H1 (cell line): ENCODE data around the gene PRR5. TPM values are rescaled to one million over a fixed set of nuclear protein-coding genes. Genes with fewer than 3 reads are reported as not detected.

Experiments used
- CTCF ChIA-PET: fragments of 300-600 bp; sonication (Branson Sonifier 250); formaldehyde crosslinking; loops from one replicate; lab custom pipeline; 2021; ENCODE audit not compliant: partially characterized antibody; lab: Charles Lee
- POLR2A ChIA-PET: fragments of 300-600 bp; sonication (Branson Sonifier 250); formaldehyde crosslinking; loops from one replicate; lab custom pipeline; 2021; ENCODE audit warnings: inconsistent platforms; ENCODE audit not compliant: partially characterized antibody; lab: Charles Lee
- DNase-seq, 2 experiments: peaks; one replicate each; pipeline versions ENCODE4 v3.0.0 to v3.0.0-alpha.2; 2010 to 2022; ENCODE audit warnings: low spot score in 2 of 2, low read depth in 1 of 2, mixed read lengths in 1 of 2
- FAIRE-seq: peaks from 2 replicates; lab custom pipeline; 2011; peaks lifted over from hg19 to GRCh38; lab: Jason Lieb, UNC
- H2AFZ ChIP-seq: 2 replicates; pipeline ENCODE4 v1.8.1; 2012; ENCODE audit warnings: low read length, inconsistent platforms
- H2AK5ac ChIP-seq: 2 replicates; pipeline ENCODE4 v1.6.1; 2013; ENCODE audit warnings: low read depth, low read length
- H2BK120ac ChIP-seq: replicated peaks from 2 replicates; pipeline ENCODE3; 2013; ENCODE audit warnings: low read depth, low read length, inconsistent platforms
- H2BK12ac ChIP-seq: 2 replicates; pipeline ENCODE4 v1.6.1; 2013; ENCODE audit warnings: low read depth, low read length
- H2BK15ac ChIP-seq: 2 replicates; pipeline ENCODE4 v1.6.1; 2013; ENCODE audit warnings: low read length
- H2BK20ac ChIP-seq: 2 replicates; pipeline ENCODE4 v1.6.1; 2013; ENCODE audit warnings: low read length
- H2BK5ac ChIP-seq: 2 replicates; pipeline ENCODE4 v1.6.1; 2013; ENCODE audit warnings: low read depth, low read length
- H3K14ac ChIP-seq: 2 replicates; pipeline ENCODE4 v1.6.1; 2013; ENCODE audit warnings: inconsistent platforms; ENCODE audit not compliant: insufficient read length
- H3K18ac ChIP-seq: 2 replicates; pipeline ENCODE4 v1.6.1; 2013; ENCODE audit warnings: low read length; ENCODE audit errors: extremely low read depth
- H3K23ac ChIP-seq: 2 replicates; pipeline ENCODE4 v1.6.1; 2013; ENCODE audit warnings: inconsistent platforms; ENCODE audit not compliant: insufficient read length
- H3K23me2 ChIP-seq: 2 replicates; pipeline ENCODE4 v1.6.1; 2013; ENCODE audit warnings: low read depth, low read length
- H3K27ac ChIP-seq: 2 replicates; pipeline ENCODE4 v1.6.1; 2011; ENCODE audit warnings: low read depth, low read length, inconsistent platforms
- H3K27me3 ChIP-seq, 4 experiments: replicated peaks in 1 of 4; 1 replicate in 1 of 4; 2 replicates in 3 of 4; pipeline versions ENCODE4 v1.6.1 to v1.8.1; 2011 to 2013; ENCODE audit warnings: low read length in 3 of 4, mild to moderate bottlenecking in 3 of 4, inconsistent platforms in 2 of 4, mixed read lengths in 2 of 4, moderate library complexity in 1 of 4; ENCODE audit not compliant: control insufficient read depth in 3 of 4, insufficient read depth in 3 of 4; ENCODE audit errors: extremely low read depth in 1 of 4
- H3K36me3 ChIP-seq, 4 experiments: 2 replicates each; pipeline versions ENCODE4 v1.6.1 to v1.8.1; 2011 to 2013; ENCODE audit warnings: mild to moderate bottlenecking in 4 of 4, low read length in 3 of 4, moderate library complexity in 2 of 4, control low read depth in 1 of 4, inconsistent platforms in 1 of 4; ENCODE audit not compliant: insufficient read depth in 4 of 4, control insufficient read depth in 2 of 4
- H3K4ac ChIP-seq: replicated peaks from 2 replicates; pipeline ENCODE3; 2013; ENCODE audit warnings: low read length, low read depth, mixed read lengths, inconsistent platforms; ENCODE audit not compliant: insufficient read length
- H3K4me1 ChIP-seq, 4 experiments: replicated peaks in 1 of 4; 1 replicate in 1 of 4; 2 replicates in 3 of 4; pipeline versions ENCODE4 v1.6.1 to v1.8.1; 2011 to 2013; ENCODE audit warnings: low read length in 3 of 4, inconsistent platforms in 2 of 4, mixed read lengths in 1 of 4; ENCODE audit not compliant: insufficient read depth in 4 of 4, control insufficient read depth in 3 of 4
- H3K4me2 ChIP-seq, 2 experiments: 2 replicates each; pipeline versions ENCODE4 v1.6.1 to v1.8.1; 2011 to 2013; ENCODE audit warnings: low read depth in 2 of 2, low read length in 2 of 2, control low read depth in 1 of 2, inconsistent platforms in 1 of 2, mild to moderate bottlenecking in 1 of 2; ENCODE audit not compliant: insufficient read depth in 1 of 2
- H3K4me3 ChIP-seq, 4 experiments: fragments of 200-600, 300-600 bp in 1 of 4; sonication (generic), shearing (Covaris generic), sonication (Bioruptor Twin) in 1 of 4; 2 replicates each; pipeline versions ENCODE4 v1.5.1 to v1.8.1; 2011 to 2016; ENCODE audit warnings: low read length in 4 of 4, low read depth in 3 of 4, control low read depth in 2 of 4, inconsistent platforms in 2 of 4, mild to moderate bottlenecking in 2 of 4, mixed read lengths in 1 of 4, moderate library complexity in 1 of 4; ENCODE audit not compliant: insufficient read depth in 2 of 4; ENCODE audit errors: extremely low read depth in 1 of 4
- H3K56ac ChIP-seq: replicated peaks from 2 replicates; pipeline ENCODE3; 2013; ENCODE audit warnings: low read depth, mild to moderate bottlenecking, mixed read lengths, low read length, inconsistent platforms; ENCODE audit not compliant: insufficient read length
- H3K79me1 ChIP-seq: 2 replicates; pipeline ENCODE4 v1.6.1; 2013; ENCODE audit warnings: low read depth, low read length, control low read depth
- H3K79me2 ChIP-seq, 2 experiments: 2 replicates each; pipeline versions ENCODE4 v1.6.1 to v1.8.1; 2012 to 2013; ENCODE audit warnings: low read length in 2 of 2, mild to moderate bottlenecking in 2 of 2, inconsistent platforms in 1 of 2; ENCODE audit not compliant: insufficient read depth in 2 of 2, control insufficient read depth in 1 of 2
- H3K9ac ChIP-seq, 4 experiments: replicated peaks in 1 of 4; 1 replicate in 1 of 4; 2 replicates in 3 of 4; pipeline versions ENCODE4 v1.6.1 to v1.8.1; 2011 to 2013; ENCODE audit warnings: low read depth in 3 of 4, low read length in 3 of 4, control low read depth in 2 of 4, mild to moderate bottlenecking in 2 of 4, moderate library complexity in 2 of 4, inconsistent platforms in 1 of 4; ENCODE audit errors: extremely low read depth in 1 of 4
- H3K9me3 ChIP-seq, 2 experiments: 2 replicates each; pipeline versions ENCODE4 v1.6.1 to v1.8.1; 2012 to 2013; ENCODE audit warnings: mild to moderate bottlenecking in 2 of 2, moderate library complexity in 2 of 2, control low read depth in 1 of 2, inconsistent platforms in 1 of 2, low read depth in 1 of 2, low read length in 1 of 2, mixed read lengths in 1 of 2; ENCODE audit not compliant: insufficient read depth in 2 of 2
- H4K20me1 ChIP-seq, 2 experiments: replicated peaks in 1 of 2; 2 replicates each; pipeline versions ENCODE3 to v1.8.1; 2011 to 2013; ENCODE audit warnings: inconsistent platforms in 2 of 2, low read length in 2 of 2, mild to moderate bottlenecking in 1 of 2; ENCODE audit not compliant: insufficient read depth in 2 of 2, control insufficient read depth in 1 of 2
- H4K5ac ChIP-seq: 2 replicates; pipeline ENCODE4 v1.6.1; 2013; ENCODE audit warnings: low read length, low read depth, mixed read lengths, inconsistent platforms; ENCODE audit not compliant: insufficient read length
- H4K8ac ChIP-seq: 2 replicates; pipeline ENCODE4 v1.8.0; 2013; ENCODE audit warnings: mild to moderate bottlenecking, moderate library complexity, low read length, inconsistent platforms; ENCODE audit not compliant: insufficient read depth; ENCODE audit errors: extremely low read depth
- H4K91ac ChIP-seq: replicated peaks from 2 replicates; pipeline ENCODE3; 2013; ENCODE audit warnings: low read length, mixed read lengths, inconsistent platforms; ENCODE audit not compliant: insufficient read length
- BCL11A ChIP-seq, 2 experiments: IDR thresholded peaks; one replicate each; pipeline ENCODE4 v1.6.1; 2011; ENCODE audit warnings: low read depth in 2 of 2, low read length in 2 of 2, mild to moderate bottlenecking in 2 of 2
- NANOG ChIP-seq: IDR thresholded peaks from 2 replicates; pipeline ENCODE4 v1.6.1; 2011; ENCODE audit warnings: low read length, low read depth, mild to moderate bottlenecking, inconsistent platforms; ENCODE audit not compliant: insufficient read depth, poor library complexity, severe bottlenecking
- NRF1 ChIP-seq: IDR thresholded peaks from 2 replicates; pipeline ENCODE4 v1.6.1; 2011; ENCODE audit warnings: mild to moderate bottlenecking, low read depth, low read length, improper control_type of control experiment
- POU5F1 ChIP-seq: IDR thresholded peaks from 2 replicates; pipeline ENCODE4 v1.6.1; 2011; ENCODE audit warnings: low read depth, mild to moderate bottlenecking, low read length, moderate library complexity
- RNF2 ChIP-seq: fragments of 200-900, 300-1000 bp; sonication (generic); IDR thresholded peaks from 2 replicates; pipeline ENCODE4 v1.7.1; 2016; ENCODE audit warnings: borderline replicate concordance, low read depth, mild to moderate bottlenecking, antibody characterized with exemption, low read length; ENCODE audit not compliant: poor library complexity, severe bottlenecking; ENCODE audit errors: missing control alignments
- WGBS, 2 experiments: shearing (Covaris generic) in 1 of 2; methylation state at CpG; one replicate each; pipeline versions ENCODE4 v1.1.6 to v1.1.7; 2013 to 2015; ENCODE audit warnings: low lambda C conversion rate in 2 of 2, mixed read lengths in 2 of 2, inconsistent platforms in 1 of 2, low coverage in 1 of 2, missing lambda C conversion rate in 1 of 2; ENCODE audit not compliant: insufficient replicate concordance in 2 of 2, insufficient coverage in 1 of 2, insufficient read length in 1 of 2; ENCODE audit errors: extremely low coverage in 1 of 2, missing lambda C conversion rate in 1 of 2; 5-methylcytosine and 5-hydroxymethylcytosine counted together
- polyA plus RNA-seq, 7 experiments: library from polyadenylated mRNA; depleted of rRNA in 3 of 7; stranded (reverse) in 5 of 7; unstranded in 2 of 7; fragments of >200 nt in 5 of 7; fragments of 200-250 nt in 2 of 7; gene quantifications; 1 replicate in 5 of 7; 2 replicates in 1 of 7; 4 replicates in 1 of 7; pipeline versions ENCODE4 v1.2.1 to v1.2.3, GENCODE V29; 2011 to 2013; ENCODE audit warnings: missing spikeins in 2 of 7, mixed read lengths in 2 of 7
- total RNA-seq: library from RNA; stranded (reverse); fragmentation: NEBNext Ultra II Directional; extraction: Animal tissue kit (Norgen Biotek cat#: 25700); gene quantifications from 2 replicates; pipeline ENCODE4 v1.2.1, GENCODE V29; 2021

Gene PRR5
- total and polyA plus RNA-seq, 2 of the 8 experiments (the other 6 are each of a cell fraction or from before 2014, with no cell fraction given), result 16.5 to 25.7 TPM

- no peaks in the 10 kb centered on the region; the same call in 1 of the 2 replicates for H3K79me1 ChIP-seq
- peaks cover 0 to 28% (median 19%) of the 10 kb centered on the region in 4 experiments; a peak in 6 of 7 replicates for H3K27me3 ChIP-seq
- DNase-seq, result no peak
- H2BK15ac ChIP-seq, result no peak overlapping the region
- no peak overlapping the region for H3K4ac ChIP-seq
- no peak overlapping the region for H2AFZ ChIP-seq
- H3K36me3 ChIP-seq, result no peaks in the 10 kb centered on the region
- peaks cover 0 to 2% of the 10 kb centered on the region in 2 experiments; a peak in 1 of 4 replicates for H3K79me2 ChIP-seq
- no peak overlapping the region for H2BK5ac ChIP-seq
- H4K20me1 ChIP-seq, result peaks cover 6 to 24% of the 10 kb centered on the region in 2 experiments
- 89% methylated on average over 4 of the region's 4 CpGs; no CpG with 5 or more reads in 1 of the 2 experiments for WGBS, 2 experiments
- H3K9ac ChIP-seq, result no peak overlapping the region
- ChIA-PET POLR2A (interaction anchor here (0.7 kb wide), 1 partner anchor 15 kb away, joined by 4 read pairs; no protein-coding TSS in a partner anchor), CTCF (interaction anchor here (0.6 to 9.8 kb wide), 6 partner anchors 20 to 1913 kb away, joined by 3 to 80 read pairs (median 4); no protein-coding TSS in a partner anchor)
- no peak overlapping the region for H2BK20ac ChIP-seq
- no peak overlapping the region for H4K91ac ChIP-seq
- no peak overlapping the region for H3K18ac ChIP-seq
- H3K56ac ChIP-seq, result no peak overlapping the region
- H2BK120ac ChIP-seq, result no peak overlapping the region
- H3K9me3 ChIP-seq, result no peaks in the 10 kb centered on the region
- no peak overlapping the region for H4K5ac ChIP-seq
- H3K23me2 ChIP-seq, result peaks cover 9% of the 10 kb centered on the region; the same call in 1 of the 2 replicates
- no peak overlapping the region for H3K14ac ChIP-seq
- no peak for FAIRE-seq
- no peak overlapping the region for H3K4me3 ChIP-seq
- H3K4me2 ChIP-seq, result no peak overlapping the region
- H4K8ac ChIP-seq, result no peak overlapping the region
- TF ChIP-seq NRF1, result no peak
- TF ChIP-seq POU5F1, result no peak
- no peak for TF ChIP-seq RNF2
- no peak for TF ChIP-seq NANOG
- no peak for TF ChIP-seq BCL11A (IDR thresholded peaks at IDR 0.05; ENCODE audit: low read depth in 2 of 2, low read length in 2 of 2)
- H2BK12ac ChIP-seq, result no peak overlapping the region
- H3K27ac ChIP-seq, result no peak overlapping the region
- no peak overlapping the region for H2AK5ac ChIP-seq
- peaks cover 0 to 12% (median 7%) of the 10 kb centered on the region in 4 experiments; a peak in 6 of 7 replicates for H3K4me1 ChIP-seq
- no peak overlapping the region for H3K23ac ChIP-seq
Measured at GRCh38 chr22:44705022-44705297, 3.0 kb downstream of the PRR5 start.
